Measurements from ENCODE around the gene THSD4. TPM values are rescaled to one million over a fixed set of nuclear protein-coding genes. Genes with fewer than 3 reads are reported as not detected.

THSD4 gene
- total RNA-seq, 1 experiment from 2014 or later = 24.2 TPM

- Mint-ChIP-seq H3K27ac (ENCODE audit: unreplicated experiment) (peak overlapping the region; percentile 14), H3K9me3 (ENCODE audit: low read depth, unreplicated experiment) (no peaks in the 10 kb centered on the region), H3K4me3 (ENCODE audit: low read depth, unreplicated experiment) (no peak overlapping the region), H3K4me1 (ENCODE audit: low read depth, unreplicated experiment) (peaks cover 10% of the 10 kb centered on the region), H3K36me3 (ENCODE audit: insufficient read depth, unreplicated experiment) (peaks cover 7% of the 10 kb centered on the region), H3K27me3 (ENCODE audit: unreplicated experiment) (no peaks in the 10 kb centered on the region)
- peak; percentile 8 for DNase-seq
- CTCF ChIA-PET = no interaction called here
- intact Hi-C loops (cut with micrococcal nuclease; ENCODE audit: unreplicated experiment) = no loop called here
- no peak for TF ChIP-seq CTCF (IDR thresholded peaks at IDR 0.05; ENCODE audit: unreplicated experiment)
- BruUV-seq (replicated peaks) = no TSS peak
These were observed 356.1 kb downstream of the THSD4 start for GRCh38 chr15:71471347-71471746.

GRCh38 chr15:71472566-71472965, 357.3 kb downstream of the THSD4 start:
- Mint-ChIP-seq H3K9me3 (ENCODE audit: low read depth, unreplicated experiment) (no peaks in the 10 kb centered on the region), H3K36me3 (ENCODE audit: insufficient read depth, unreplicated experiment) (peaks cover 7% of the 10 kb centered on the region), H3K4me1 (ENCODE audit: low read depth, unreplicated experiment) (peaks cover 10% of the 10 kb centered on the region), H3K4me3 (ENCODE audit: low read depth, unreplicated experiment) (no peak overlapping the region), H3K27me3 (ENCODE audit: unreplicated experiment) (no peaks in the 10 kb centered on the region), H3K27ac (ENCODE audit: unreplicated experiment) (no peak overlapping the region)
- BruUV-seq (replicated peaks) = no TSS peak
- CTCF ChIA-PET = no interaction called here
- no peak for TF ChIP-seq CTCF (IDR thresholded peaks at IDR 0.05; ENCODE audit: unreplicated experiment)
- no peak for DNase-seq
- intact Hi-C loops (cut with micrococcal nuclease; ENCODE audit: unreplicated experiment) = no loop called here

- CTCF ChIA-PET = interaction anchor here (0.6 kb wide), 1 partner anchor 16 kb away, joined by 5 read pairs; no protein-coding TSS in a partner anchor
- H3K36me3 Mint-ChIP-seq (ENCODE audit: insufficient read depth, unreplicated experiment) = peaks cover 7% of the 10 kb centered on the region
- TF ChIP-seq CTCF (IDR thresholded peaks at IDR 0.05; ENCODE audit: unreplicated experiment) = no peak
- H3K4me1 Mint-ChIP-seq (ENCODE audit: low read depth, unreplicated experiment) = peaks cover 10% of the 10 kb centered on the region
- intact Hi-C loops (cut with micrococcal nuclease; ENCODE audit: unreplicated experiment) = no loop called here
- no peaks in the 10 kb centered on the region for H3K27me3 Mint-ChIP-seq (ENCODE audit: unreplicated experiment)
- no peak for DNase-seq
- no peak overlapping the region for H3K27ac Mint-ChIP-seq (ENCODE audit: unreplicated experiment)
- H3K4me3 Mint-ChIP-seq (ENCODE audit: low read depth, unreplicated experiment) = no peak overlapping the region
- no peaks in the 10 kb centered on the region for H3K9me3 Mint-ChIP-seq (ENCODE audit: low read depth, unreplicated experiment)
- no TSS peak for BruUV-seq (replicated peaks)
These were observed 358.5 kb downstream of the THSD4 start for GRCh38 chr15:71473751-71474150.

- Mint-ChIP-seq H3K27ac (ENCODE audit: unreplicated experiment) (no peak overlapping the region), H3K9me3 (ENCODE audit: low read depth, unreplicated experiment) (no peaks in the 10 kb centered on the region), H3K27me3 (ENCODE audit: unreplicated experiment) (no peaks in the 10 kb centered on the region), H3K4me1 (ENCODE audit: low read depth, unreplicated experiment) (no peaks in the 10 kb centered on the region), H3K4me3 (ENCODE audit: low read depth, unreplicated experiment) (no peak overlapping the region), H3K36me3 (ENCODE audit: insufficient read depth, unreplicated experiment) (no peaks in the 10 kb centered on the region)
- intact Hi-C loops (cut with micrococcal nuclease; ENCODE audit: unreplicated experiment) = no loop called here
- no TSS peak for BruUV-seq (replicated peaks)
- no peak for TF ChIP-seq CTCF (IDR thresholded peaks at IDR 0.05; ENCODE audit: unreplicated experiment)
- CTCF ChIA-PET = no interaction called here
- DNase-seq = no peak
These were observed 361.6 kb downstream of the THSD4 start for GRCh38 chr15:71476823-71477222.
